Measurements from ENCODE around the gene NRIP2. TPM values are rescaled to one million over a fixed set of nuclear protein-coding genes. Genes with fewer than 3 reads are reported as not detected.

Gene NRIP2
- polyA plus RNA-seq, 1 donor: 6.2 TPM

DNA sequence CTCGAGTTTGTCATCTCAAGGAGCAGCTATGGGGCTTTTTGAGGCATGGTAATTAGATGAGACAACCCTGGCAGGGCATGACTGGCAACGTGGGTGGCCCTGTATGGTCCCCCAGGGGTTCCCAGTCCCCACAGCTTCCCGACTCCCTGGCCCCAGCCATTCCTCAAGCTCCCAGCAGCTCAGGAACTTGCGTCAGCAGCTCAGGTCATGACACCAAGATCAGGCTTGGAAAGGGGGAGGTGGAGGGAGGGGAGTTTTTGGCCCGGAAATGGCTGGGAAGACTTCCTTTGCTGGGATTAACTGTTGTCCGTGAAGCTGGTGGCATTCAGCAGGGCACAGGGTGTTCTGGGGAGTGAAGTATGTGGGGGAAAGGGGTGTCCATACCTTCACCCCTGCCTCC, 10.4 kb upstream of the NRIP2 start:
- no peak for DNase-seq (ENCODE audit: low read depth)

DNA sequence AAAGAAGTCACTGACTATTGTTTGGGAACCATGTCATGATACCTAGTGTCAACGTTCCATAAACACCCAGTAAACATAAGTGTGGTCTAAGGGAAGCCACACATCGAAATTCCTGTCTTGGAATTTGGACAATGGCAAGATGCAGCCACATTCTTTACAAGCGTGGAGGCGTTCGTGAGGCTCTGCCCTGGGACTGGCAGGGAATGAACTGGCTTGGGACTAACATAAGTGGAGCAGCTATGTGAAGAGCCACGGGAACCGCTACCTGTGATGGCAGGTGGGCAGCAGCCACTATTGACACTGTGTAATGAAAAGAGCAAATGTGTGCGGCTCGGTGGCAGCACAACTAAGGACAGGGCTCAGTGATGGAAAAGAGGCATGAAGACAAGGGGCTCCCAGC, 10.0 kb upstream of the NRIP2 start:
- no peak for DNase-seq (ENCODE audit: low read depth)

- no peak for DNase-seq (ENCODE audit: low read depth)
Measured at GRCh38 chr12:2842948-2843347, 8.1 kb upstream of the NRIP2 start.

DNA sequence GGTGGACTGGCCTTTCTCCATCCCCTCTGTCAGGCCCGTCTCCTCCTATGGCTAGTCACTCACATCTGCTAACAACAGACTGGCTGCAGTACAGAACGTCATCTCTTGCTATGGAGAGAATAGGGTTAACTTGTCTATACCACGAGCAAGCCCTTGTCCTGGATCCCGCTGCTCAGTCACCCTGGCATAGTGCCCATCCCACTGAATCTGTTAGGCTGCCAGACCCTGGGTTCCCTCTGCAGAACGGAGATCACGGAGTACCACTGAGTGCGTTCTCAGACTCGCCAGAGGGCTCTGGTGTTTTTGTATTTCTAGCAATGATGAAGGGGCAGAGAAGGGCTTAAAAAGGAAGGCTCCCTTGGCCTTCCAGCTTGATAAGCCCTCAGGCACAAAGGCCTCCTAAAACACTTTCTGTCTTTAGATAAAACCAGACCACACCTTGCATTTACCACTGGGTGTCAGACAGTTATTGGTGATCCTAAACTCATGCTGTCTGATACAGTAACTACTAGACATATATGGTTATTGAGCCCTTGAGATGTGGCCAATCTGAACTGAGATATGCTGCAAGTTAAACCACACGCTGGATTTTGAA, 6.3 kb upstream of the NRIP2 start:
- DNase-seq (ENCODE audit: low read depth): no peak

- no peak for DNase-seq (ENCODE audit: low read depth)
Measured at GRCh38 chr12:2836574-2836973, 1.7 kb upstream of the NRIP2 start.

GRCh38 chr12:2835691-2836403, 1.0 kb upstream of the NRIP2 start:
- DNase-seq (ENCODE audit: low read depth): no peak

DNA sequence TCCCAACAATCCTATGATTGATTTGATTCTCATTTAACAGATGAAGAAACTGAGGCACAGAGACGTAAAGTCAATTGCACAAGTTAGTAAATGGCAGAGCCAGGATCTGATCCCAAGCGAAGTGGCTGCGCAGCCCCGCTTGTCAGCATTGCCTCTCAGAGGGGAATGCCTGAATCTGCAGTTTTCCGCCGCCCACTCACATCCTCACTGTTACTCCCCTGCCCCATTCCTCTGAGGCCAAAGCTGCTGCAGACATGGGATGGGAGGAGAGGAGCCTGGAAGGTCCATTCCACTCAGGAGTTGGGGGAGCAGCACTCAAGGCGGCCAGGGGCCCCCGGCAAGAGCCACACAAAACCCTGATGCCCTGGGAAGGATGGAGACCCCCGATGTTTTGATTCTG, 1.0 kb downstream of the NRIP2 start:
- no peak for DNase-seq (ENCODE audit: low read depth)

DNA sequence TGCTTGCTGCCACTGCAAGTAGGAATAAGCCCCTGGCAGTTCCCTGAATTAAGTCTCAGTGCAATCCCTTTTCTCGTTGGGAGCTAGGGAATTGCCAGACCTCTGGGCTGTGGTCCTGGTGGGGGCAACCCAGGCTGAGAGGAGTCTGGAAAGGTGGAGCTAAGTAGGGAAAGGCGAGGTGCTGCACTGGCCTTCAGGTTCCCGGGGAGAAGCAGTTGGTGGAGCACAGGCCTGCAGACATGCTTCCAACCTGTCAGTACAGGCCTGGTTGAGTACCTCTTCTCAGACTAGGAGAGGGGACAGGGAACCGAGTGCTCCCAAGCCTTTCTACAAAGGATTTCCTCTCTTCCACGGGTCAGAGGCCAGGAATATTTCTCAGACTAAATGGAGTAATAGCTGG, 1.5 kb downstream of the NRIP2 start:
- DNase-seq (ENCODE audit: low read depth): no peak

GRCh38 chr12:2832550-2833127, 2.2 kb downstream of the NRIP2 start:
- no peak for DNase-seq (ENCODE audit: low read depth)

GRCh38 chr12:2829275-2829674, 5.6 kb downstream of the NRIP2 start:
- DNase-seq (ENCODE audit: low read depth): no peak

GRCh38 chr12:2826721-2827515, 7.9 kb downstream of the NRIP2 start:
- no peak for DNase-seq (ENCODE audit: low read depth)

DNA sequence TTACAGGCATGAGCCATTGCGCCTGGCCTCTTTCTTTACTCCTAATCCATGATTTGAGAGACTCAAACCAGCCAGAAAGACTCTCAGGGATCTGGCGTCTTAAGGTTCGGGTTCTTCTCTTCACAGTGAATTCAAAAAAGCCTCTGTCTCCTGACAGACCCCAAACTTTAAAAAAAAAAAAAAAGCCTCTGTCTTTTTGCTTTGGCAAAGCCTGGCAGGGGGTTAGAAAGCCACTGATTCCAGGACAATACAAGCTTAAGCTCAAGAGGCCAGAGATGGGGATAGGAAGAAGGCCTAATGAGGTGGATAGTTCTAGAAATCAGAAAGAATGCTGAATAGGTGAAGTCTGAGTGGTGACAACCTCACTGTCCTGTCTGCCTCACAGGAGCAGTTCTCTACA, 8.8 kb downstream of the NRIP2 start:
- no peak for DNase-seq (ENCODE audit: low read depth)

GRCh38 chr12:2825132-2825531, 9.7 kb downstream of the NRIP2 start:
- no peak for DNase-seq (ENCODE audit: low read depth)

GRCh38 chr12:2824541-2824940, 10.3 kb downstream of the NRIP2 start:
- no peak for DNase-seq (ENCODE audit: low read depth)

DNA sequence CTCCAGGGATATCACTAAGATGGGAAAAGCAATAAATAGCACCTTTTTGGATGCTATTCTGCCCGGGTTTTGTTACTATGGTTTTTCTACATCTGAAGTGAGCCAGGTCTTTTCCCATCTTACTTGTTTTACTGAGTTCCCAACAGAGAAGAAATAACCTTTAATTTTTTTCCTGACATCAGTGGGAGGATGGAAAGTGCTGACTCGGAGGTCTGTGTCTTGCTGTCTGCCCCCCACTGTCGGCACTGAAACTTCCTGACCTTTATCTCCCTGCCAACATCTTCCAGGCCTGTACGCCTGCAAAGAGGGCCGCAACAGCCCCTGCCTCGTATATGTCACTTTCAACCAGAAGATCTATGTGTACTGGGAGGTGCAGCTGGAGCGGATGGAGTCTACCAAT, 11.4 kb downstream of the NRIP2 start:
- no peak for DNase-seq (ENCODE audit: low read depth)

GRCh38 chr12:2820432-2820831, 14.4 kb downstream of the NRIP2 start:
- DNase-seq (ENCODE audit: low read depth): no peak

GRCh38 chr12:2819810-2820209, 15.0 kb downstream of the NRIP2 start:
- DNase-seq (ENCODE audit: low read depth): no peak

GRCh38 chr12:2813214-2814185, 21.3 kb downstream of the NRIP2 start:
- DNase-seq (ENCODE audit: low read depth): no peak

DNA sequence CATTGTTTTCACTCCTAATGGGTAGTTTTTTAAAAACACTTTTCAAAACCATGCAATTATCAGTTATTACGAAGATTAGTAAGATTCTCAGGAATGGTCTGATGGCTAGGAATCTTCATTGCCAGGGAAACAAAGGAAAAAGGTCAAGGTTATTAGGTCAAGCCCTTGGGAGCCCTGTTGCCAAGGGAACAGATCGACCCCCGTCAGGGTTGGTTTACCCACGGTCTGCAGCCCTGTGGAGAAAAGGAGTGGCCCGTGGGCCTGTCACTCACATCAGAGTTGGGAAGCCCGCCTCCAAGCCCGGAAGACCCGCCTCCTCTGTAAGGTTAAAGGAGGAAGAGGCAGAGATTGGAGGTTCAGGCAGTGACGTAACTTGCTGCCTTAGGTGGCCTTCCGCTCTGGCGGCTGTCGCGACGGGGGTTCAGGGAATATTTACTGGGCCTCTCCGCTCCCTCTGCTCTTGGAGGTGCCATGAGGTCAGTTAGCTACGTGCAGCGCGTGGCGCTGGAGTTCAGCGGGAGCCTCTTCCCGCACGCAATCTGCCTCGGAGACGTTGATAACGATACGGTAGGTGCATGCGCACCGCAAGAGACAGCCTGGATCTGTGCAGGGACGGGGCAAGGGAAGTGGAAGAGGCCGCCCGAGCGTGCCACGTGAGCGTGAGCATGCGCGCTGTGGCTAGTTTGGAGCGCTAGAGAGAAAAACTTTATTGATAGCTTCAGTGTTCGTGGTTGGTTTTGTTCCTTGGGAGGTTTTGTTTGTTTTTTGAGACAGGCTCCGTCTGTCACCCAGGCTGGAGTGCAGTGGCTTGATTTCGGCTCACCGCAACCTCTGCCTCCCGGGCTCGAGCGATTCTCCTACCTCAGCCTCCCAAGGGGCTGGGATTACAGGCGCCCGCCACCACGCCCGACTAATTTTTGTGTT, 22.3 kb downstream of the NRIP2 start, which contains the start of gene ITFG2:
Gene ITFG2, plus strand, starts transcription at position 379 of the 924 bp plus-strand sequence. Its CDS starts 93 bp downstream, at position 472.
- DNase-seq (ENCODE audit: low read depth): peak; percentile 97

DNA sequence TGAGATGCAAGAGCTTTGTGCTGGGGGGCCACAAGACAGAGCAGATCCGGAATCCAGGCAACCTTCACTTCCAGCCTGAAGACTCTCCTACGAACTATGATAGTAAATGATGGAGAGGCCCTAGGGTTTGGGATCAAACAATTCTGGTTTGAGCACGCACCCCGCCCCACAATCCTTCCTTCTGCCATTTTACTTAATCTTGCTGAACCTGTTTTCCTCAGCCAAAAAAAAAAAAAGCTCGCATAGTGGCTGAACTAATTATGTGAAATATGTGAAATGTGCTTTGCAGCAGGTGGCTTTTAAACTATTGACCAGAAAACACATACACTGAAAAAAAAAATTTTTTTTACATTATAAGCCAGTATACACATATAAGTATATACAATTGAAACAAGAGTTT, 23.0 kb downstream of the NRIP2 start:
- no peak for DNase-seq (ENCODE audit: low read depth)
